UCSD-AML1 (cell line): ENCODE measurements around the gene SPATS2.
"Not testable (repeated sequence)": the region's sequence is repeated elsewhere in the genome, so short reads cannot be mapped to it uniquely, and the experiment has no call there.

Experiments used
- DNase-seq: peaks from one replicate; lab custom pipeline; 2025; ENCODE audit not compliant: unreplicated experiment; lab: John Stamatoyannopoulos, UW

SPATS2 gene

GRCh38 chr12:49509681-49510080 lies 142.4 kb downstream of the SPATS2 start:
- not testable (repeated sequence) for DNase-seq

GRCh38 chr12:49511410-49511809 lies 144.1 kb downstream of the SPATS2 start:
- no peak for DNase-seq

- DNase-seq, result no peak
Measured at GRCh38 chr12:49512546-49512945, 145.3 kb downstream of the SPATS2 start.

- DNase-seq, result no peak
Measured at GRCh38 chr12:49515266-49515665, 148.0 kb downstream of the SPATS2 start.

GRCh38 chr12:49518914-49519573 lies 151.8 kb downstream of the SPATS2 start:
- no peak for DNase-seq

- DNase-seq, result no peak
Measured at GRCh38 chr12:49519574-49519936, 152.3 kb downstream of the SPATS2 start.

- no peak for DNase-seq
Measured at GRCh38 chr12:49521389-49521788, 154.1 kb downstream of the SPATS2 start.

GRCh38 chr12:49524660-49525324 lies 157.5 kb downstream of the SPATS2 start:
- DNase-seq, result no peak

- no peak for DNase-seq
Measured at GRCh38 chr12:49525942-49526341, 158.7 kb downstream of the SPATS2 start.

- no peak for DNase-seq
Measured at GRCh38 chr12:49527361-49528130, 160.3 kb downstream of the SPATS2 start.

GRCh38 chr12:49529414-49529813 lies 162.2 kb downstream of the SPATS2 start:
- DNase-seq, result no peak

GRCh38 chr12:49531745-49532144 lies 164.5 kb downstream of the SPATS2 start:
- no peak for DNase-seq

- DNase-seq, result no peak
Measured at GRCh38 chr12:49533331-49533730, 166.1 kb downstream of the SPATS2 start.

- not testable (repeated sequence) for DNase-seq
Measured at GRCh38 chr12:49534122-49534521, 166.9 kb downstream of the SPATS2 start.

GRCh38 chr12:49534731-49535278 lies 167.5 kb downstream of the SPATS2 start:
- no peak for DNase-seq

- DNase-seq, result no peak
Measured at GRCh38 chr12:49535921-49536525, 168.8 kb downstream of the SPATS2 start.

- no peak for DNase-seq
Measured at GRCh38 chr12:49536526-49537071, 169.3 kb downstream of the SPATS2 start.

GRCh38 chr12:49537231-49537751 lies 170.0 kb downstream of the SPATS2 start:
- DNase-seq, result no peak

GRCh38 chr12:49537752-49538509 lies 170.7 kb downstream of the SPATS2 start:
- DNase-seq, result no peak
